ENCODE data around the gene SLC16A8.
"Not testable (repeated sequence)": the region's sequence is repeated elsewhere in the genome, so short reads cannot be mapped to it uniquely, and the experiment has no call there.

SLC16A8 gene

GRCh38 chr22:38120359-38121110 lies 36.6 kb upstream of the SLC16A8 start:
- H3K4me3 ChIP-seq: no peak overlapping the region
- H3K27ac ChIP-seq: no peak overlapping the region
- no peak for TF ChIP-seq CTCF (IDR thresholded peaks at IDR 0.05)
- no peak for DNase-seq (ENCODE audit: low spot score)

- not testable (repeated sequence) for H3K4me3 ChIP-seq; DNase-seq (ENCODE audit: low spot score); H3K27ac ChIP-seq
These were observed 34.8 kb upstream of the SLC16A8 start for GRCh38 chr22:38118747-38119146.

- Histone ChIP-seq H3K27ac (no peak overlapping the region), H3K4me3 (no peak overlapping the region)
- DNase-seq (ENCODE audit: low spot score): no peak
- TF ChIP-seq CTCF (IDR thresholded peaks at IDR 0.05): no peak
These were observed 34.2 kb upstream of the SLC16A8 start for GRCh38 chr22:38118182-38118581.

GRCh38 chr22:38117556-38117955 lies 33.6 kb upstream of the SLC16A8 start:
- H3K4me3 ChIP-seq; H3K27ac ChIP-seq; DNase-seq (ENCODE audit: low spot score): not testable (repeated sequence)

- Histone ChIP-seq H3K4me3 (no peak overlapping the region), H3K27ac (no peak overlapping the region)
- no peak for DNase-seq (ENCODE audit: low spot score)
- TF ChIP-seq CTCF (IDR thresholded peaks at IDR 0.05): no peak
These were observed 31.6 kb upstream of the SLC16A8 start for GRCh38 chr22:38115423-38116205.

- Histone ChIP-seq H3K27ac (no peak overlapping the region), H3K4me3 (no peak overlapping the region)
- DNase-seq (ENCODE audit: low spot score): no peak
- peak; percentile 86 for TF ChIP-seq CTCF (IDR thresholded peaks at IDR 0.05)
These were observed 30.8 kb upstream of the SLC16A8 start for GRCh38 chr22:38114484-38115398.

- no peak for TF ChIP-seq CTCF (IDR thresholded peaks at IDR 0.05)
- no peak for DNase-seq (ENCODE audit: low spot score)
- Histone ChIP-seq H3K4me3 (no peak overlapping the region), H3K27ac (no peak overlapping the region)
These were observed 28.4 kb upstream of the SLC16A8 start for GRCh38 chr22:38112381-38112780.
